ENCODE measurements around the gene LRRC42.
"Not testable (repeated sequence)": the region's sequence is repeated elsewhere in the genome, so short reads cannot be mapped to it uniquely, and the experiment has no call there.

Gene LRRC42

GRCh38 chr1:53979712-53980450, 33.7 kb downstream of the LRRC42 start:
- no peaks in the 10 kb centered on the region for H3K9me3 ChIP-seq (ENCODE audit: control insufficient read depth, low read depth, low read length)
- H3K9ac ChIP-seq (ENCODE audit: low read length), result no peak overlapping the region
- no peaks in the 10 kb centered on the region for H3K27me3 ChIP-seq (ENCODE audit: control insufficient read depth, insufficient read depth, low read length)
- H3K27ac ChIP-seq (ENCODE audit: low read length), result no peak overlapping the region
- H3K4me3 ChIP-seq (ENCODE audit: low read length), result no peak overlapping the region
- H3K36me3 ChIP-seq (ENCODE audit: control insufficient read depth, low read depth, low read length), result no peaks in the 10 kb centered on the region
- H3K4me1 ChIP-seq (ENCODE audit: control insufficient read depth, low read depth, low read length), result peaks cover 18% of the 10 kb centered on the region

- Histone ChIP-seq H3K27me3 (ENCODE audit: control insufficient read depth, insufficient read depth, low read length) (no peaks in the 10 kb centered on the region), H3K4me3 (ENCODE audit: low read length) (no peak overlapping the region), H3K4me1 (ENCODE audit: control insufficient read depth, low read depth, low read length) (peaks cover 18% of the 10 kb centered on the region), H3K36me3 (ENCODE audit: control insufficient read depth, low read depth, low read length) (no peaks in the 10 kb centered on the region), H3K9ac (ENCODE audit: low read length) (no peak overlapping the region), H3K27ac (ENCODE audit: low read length) (no peak overlapping the region), H3K9me3 (ENCODE audit: control insufficient read depth, low read depth, low read length) (no peaks in the 10 kb centered on the region)
Observed at GRCh38 chr1:53981220-53981619, 35.1 kb downstream of the LRRC42 start.

GRCh38 chr1:53982034-53982762, 36.0 kb downstream of the LRRC42 start:
- peak overlapping the region; percentile 35 for H3K27ac ChIP-seq (ENCODE audit: low read length)
- peak overlapping the region; percentile 56 for H3K4me3 ChIP-seq (ENCODE audit: low read length)

GRCh38 chr1:53982763-53983104, 36.6 kb downstream of the LRRC42 start:
- peak overlapping the region; percentile 56 for H3K4me3 ChIP-seq (ENCODE audit: low read length)
- H3K9ac ChIP-seq (ENCODE audit: low read length), result peak overlapping the region; percentile 63
- no peaks in the 10 kb centered on the region for H3K36me3 ChIP-seq (ENCODE audit: control insufficient read depth, low read depth, low read length)
- no peak overlapping the region for H3K27ac ChIP-seq (ENCODE audit: low read length)
- H3K9me3 ChIP-seq (ENCODE audit: control insufficient read depth, low read depth, low read length), result no peaks in the 10 kb centered on the region
- no peaks in the 10 kb centered on the region for H3K27me3 ChIP-seq (ENCODE audit: control insufficient read depth, insufficient read depth, low read length)
- peaks cover 18% of the 10 kb centered on the region for H3K4me1 ChIP-seq (ENCODE audit: control insufficient read depth, low read depth, low read length)

More at GRCh38 chr1:53982034-53982762, 36.0 kb downstream of the LRRC42 start:
- Histone ChIP-seq H3K36me3 (ENCODE audit: control insufficient read depth, low read depth, low read length) (no peaks in the 10 kb centered on the region), H3K9me3 (ENCODE audit: control insufficient read depth, low read depth, low read length) (no peaks in the 10 kb centered on the region), H3K9ac (ENCODE audit: low read length) (peak overlapping the region; percentile 63), H3K4me1 (ENCODE audit: control insufficient read depth, low read depth, low read length) (peaks cover 18% of the 10 kb centered on the region), H3K27me3 (ENCODE audit: control insufficient read depth, insufficient read depth, low read length) (no peaks in the 10 kb centered on the region)

- Histone ChIP-seq H3K27me3 (ENCODE audit: control insufficient read depth, insufficient read depth, low read length) (no peaks in the 10 kb centered on the region), H3K27ac (ENCODE audit: low read length) (no peak overlapping the region), H3K4me3 (ENCODE audit: low read length) (no peak overlapping the region), H3K4me1 (ENCODE audit: control insufficient read depth, low read depth, low read length) (peaks cover 18% of the 10 kb centered on the region), H3K9ac (ENCODE audit: low read length) (no peak overlapping the region), H3K9me3 (ENCODE audit: control insufficient read depth, low read depth, low read length) (no peaks in the 10 kb centered on the region), H3K36me3 (ENCODE audit: control insufficient read depth, low read depth, low read length) (no peaks in the 10 kb centered on the region)
Observed at GRCh38 chr1:53984726-53985125, 38.6 kb downstream of the LRRC42 start.

GRCh38 chr1:53986458-53986857, 40.3 kb downstream of the LRRC42 start:
- Histone ChIP-seq H3K4me3 (ENCODE audit: low read length) (no peak overlapping the region), H3K9ac (ENCODE audit: low read length) (no peak overlapping the region), H3K36me3 (ENCODE audit: control insufficient read depth, low read depth, low read length) (no peaks in the 10 kb centered on the region), H3K27me3 (ENCODE audit: control insufficient read depth, insufficient read depth, low read length) (no peaks in the 10 kb centered on the region), H3K9me3 (ENCODE audit: control insufficient read depth, low read depth, low read length) (no peaks in the 10 kb centered on the region), H3K4me1 (ENCODE audit: control insufficient read depth, low read depth, low read length) (peaks cover 16% of the 10 kb centered on the region), H3K27ac (ENCODE audit: low read length) (no peak overlapping the region)

- no peak overlapping the region for H3K4me3 ChIP-seq (ENCODE audit: low read length)
- H3K36me3 ChIP-seq (ENCODE audit: control insufficient read depth, low read depth, low read length), result no peaks in the 10 kb centered on the region
- no peaks in the 10 kb centered on the region for H3K27me3 ChIP-seq (ENCODE audit: control insufficient read depth, insufficient read depth, low read length)
- H3K9ac ChIP-seq (ENCODE audit: low read length), result no peak overlapping the region
- H3K27ac ChIP-seq (ENCODE audit: low read length), result no peak overlapping the region
- H3K9me3 ChIP-seq (ENCODE audit: control insufficient read depth, low read depth, low read length), result no peaks in the 10 kb centered on the region
- peaks cover 4% of the 10 kb centered on the region for H3K4me1 ChIP-seq (ENCODE audit: control insufficient read depth, low read depth, low read length)
Observed at GRCh38 chr1:53987880-53988279, 41.7 kb downstream of the LRRC42 start.

GRCh38 chr1:53992085-53992874, 46.1 kb downstream of the LRRC42 start:
- H3K4me1 ChIP-seq (ENCODE audit: control insufficient read depth, low read depth, low read length), result no peaks in the 10 kb centered on the region
- H3K4me3 ChIP-seq (ENCODE audit: low read length), result no peak overlapping the region
- no peaks in the 10 kb centered on the region for H3K9me3 ChIP-seq (ENCODE audit: control insufficient read depth, low read depth, low read length)
- no peak overlapping the region for H3K27ac ChIP-seq (ENCODE audit: low read length)
- no peaks in the 10 kb centered on the region for H3K27me3 ChIP-seq (ENCODE audit: control insufficient read depth, insufficient read depth, low read length)
- H3K36me3 ChIP-seq (ENCODE audit: control insufficient read depth, low read depth, low read length), result no peaks in the 10 kb centered on the region
- no peak overlapping the region for H3K9ac ChIP-seq (ENCODE audit: low read length)

GRCh38 chr1:53994516-53994915, 48.4 kb downstream of the LRRC42 start:
- H3K4me1 ChIP-seq (ENCODE audit: control insufficient read depth, low read depth, low read length); H3K9ac ChIP-seq (ENCODE audit: low read length); H3K9me3 ChIP-seq (ENCODE audit: control insufficient read depth, low read depth, low read length); H3K36me3 ChIP-seq (ENCODE audit: control insufficient read depth, low read depth, low read length); H3K27ac ChIP-seq (ENCODE audit: low read length); H3K27me3 ChIP-seq (ENCODE audit: control insufficient read depth, insufficient read depth, low read length); H3K4me3 ChIP-seq (ENCODE audit: low read length): not testable (repeated sequence)

GRCh38 chr1:53995683-53996082, 49.5 kb downstream of the LRRC42 start:
- no peak overlapping the region for H3K4me3 ChIP-seq (ENCODE audit: low read length)
- no peaks in the 10 kb centered on the region for H3K36me3 ChIP-seq (ENCODE audit: control insufficient read depth, low read depth, low read length)
- H3K4me1 ChIP-seq (ENCODE audit: control insufficient read depth, low read depth, low read length), result no peaks in the 10 kb centered on the region
- no peaks in the 10 kb centered on the region for H3K9me3 ChIP-seq (ENCODE audit: control insufficient read depth, low read depth, low read length)
- H3K27ac ChIP-seq (ENCODE audit: low read length), result no peak overlapping the region
- H3K9ac ChIP-seq (ENCODE audit: low read length), result no peak overlapping the region
- no peaks in the 10 kb centered on the region for H3K27me3 ChIP-seq (ENCODE audit: control insufficient read depth, insufficient read depth, low read length)

- H3K4me1 ChIP-seq (ENCODE audit: control insufficient read depth, low read depth, low read length), result no peaks in the 10 kb centered on the region
- H3K4me3 ChIP-seq (ENCODE audit: low read length), result no peak overlapping the region
- H3K27me3 ChIP-seq (ENCODE audit: control insufficient read depth, insufficient read depth, low read length), result no peaks in the 10 kb centered on the region
- H3K27ac ChIP-seq (ENCODE audit: low read length), result no peak overlapping the region
- H3K9ac ChIP-seq (ENCODE audit: low read length), result no peak overlapping the region
- H3K36me3 ChIP-seq (ENCODE audit: control insufficient read depth, low read depth, low read length), result no peaks in the 10 kb centered on the region
- H3K9me3 ChIP-seq (ENCODE audit: control insufficient read depth, low read depth, low read length), result no peaks in the 10 kb centered on the region
Observed at GRCh38 chr1:53998223-53998622, 52.1 kb downstream of the LRRC42 start.
